SK-N-SH (cell line): ENCODE data around the gene MRGPRE.

Experiments used
- CTCF ChIP-seq: fragments of 200-600 bp; sonication (generic); IDR thresholded peaks from 2 replicates; pipeline ENCODE4 v1.6.1; 2017; ENCODE audit warnings: antibody characterized with exemption, mild to moderate bottlenecking, moderate library complexity
- ELF1 ChIP-seq: IDR thresholded peaks from 2 replicates; pipeline ENCODE4 v1.4.0; 2012
- EP300 ChIP-seq, 2 experiments: IDR thresholded peaks; 2 replicates each; pipeline versions ENCODE4 v1.4.0 to v1.6.1; 2012; ENCODE audit warnings: borderline replicate concordance in 1 of 2, low read depth in 1 of 2, low read length in 1 of 2
- EZH2phosphoT487 ChIP-seq: fragments of 200-600 bp; sonication (generic); IDR thresholded peaks from 2 replicates; pipeline ENCODE4 v1.6.1; 2017; ENCODE audit warnings: low read depth, mixed run types, mild to moderate bottlenecking, antibody characterized with exemption, moderate library complexity, borderline replicate concordance
- IRF3 ChIP-seq: fragments of 150-350 bp; IDR thresholded peaks from 2 replicates; pipeline ENCODE4 v1.6.1; 2016; ENCODE audit warnings: mild to moderate bottlenecking, low read depth, low read length
- MXI1 ChIP-seq: IDR thresholded peaks from 2 replicates; pipeline ENCODE4 v1.6.1; 2012; ENCODE audit warnings: mild to moderate bottlenecking, low read depth, low read length, improper control_type of control experiment
- NRF1 ChIP-seq: IDR thresholded peaks from 2 replicates; pipeline ENCODE4 v1.6.1; 2012; ENCODE audit warnings: low read depth, mild to moderate bottlenecking, low read length
- POLR2AphosphoS5 ChIP-seq: IDR thresholded peaks from 2 replicates; pipeline ENCODE4 v1.6.1; 2012; ENCODE audit warnings: low read depth, low read length
- RAD21 ChIP-seq: IDR thresholded peaks from 2 replicates; pipeline ENCODE4 v1.6.1; 2012; ENCODE audit warnings: mild to moderate bottlenecking, low read length
- REST ChIP-seq: IDR thresholded peaks from 2 replicates; pipeline ENCODE4 v1.6.1; 2012; ENCODE audit warnings: mild to moderate bottlenecking, low read depth, low read length, moderate library complexity
- SIN3A ChIP-seq: IDR thresholded peaks from 2 replicates; pipeline ENCODE4 v1.6.1; 2012; ENCODE audit warnings: low read depth, mild to moderate bottlenecking, low read length, moderate library complexity, borderline replicate concordance
- TCF12 ChIP-seq: IDR thresholded peaks from 2 replicates; pipeline ENCODE4 v1.4.0; 2012
- USF1 ChIP-seq: IDR thresholded peaks from 2 replicates; pipeline ENCODE4 v1.4.0; 2012; ENCODE audit warnings: low read depth, borderline replicate concordance
- USF2 ChIP-seq: fragments of 150-350 bp; IDR thresholded peaks from 2 replicates; pipeline ENCODE4 v1.6.1; 2017; ENCODE audit warnings: antibody characterized with exemption, low read length, low read depth, borderline replicate concordance

- TF ChIP-seq CTCF, result no peak
- no peak for TF ChIP-seq EP300 (IDR thresholded peaks at IDR 0.05; ENCODE audit: borderline replicate concordance in 1 of 2, low read depth in 1 of 2, low read length in 1 of 2)
- TF ChIP-seq ELF1, result no peak
- no peak for TF ChIP-seq NRF1
- TF ChIP-seq REST, result no peak
- TF ChIP-seq USF2, result no peak
- no peak for TF ChIP-seq MXI1
- no peak for TF ChIP-seq USF1
- no peak for TF ChIP-seq RAD21
- TF ChIP-seq TCF12, result no peak
- TF ChIP-seq IRF3, result no peak
- no peak for TF ChIP-seq POLR2AphosphoS5
- no peak for TF ChIP-seq SIN3A
- TF ChIP-seq EZH2phosphoT487, result no peak
These were observed 42.2 kb downstream of the MRGPRE start for GRCh38 chr11:3189886-3190583.
